ENCODE results near the gene TRMT112. TPM values are rescaled to one million over a fixed set of nuclear protein-coding genes. Genes with fewer than 3 reads are reported as not detected.

Gene TRMT112
- total RNA-seq, 1 donor: 155 TPM

- no peak for DNase-seq (ENCODE audit: low read depth)
- H3K4me3 ChIP-seq (ENCODE audit: low read depth, low read length): peak overlapping the region; percentile 91
- TF ChIP-seq CTCF (IDR thresholded peaks at IDR 0.05; ENCODE audit: insufficient read depth, low read depth, low read length): no peak
These were observed 42.5 kb upstream of the TRMT112 start for GRCh38 chr11:64359712-64360445.

DNA sequence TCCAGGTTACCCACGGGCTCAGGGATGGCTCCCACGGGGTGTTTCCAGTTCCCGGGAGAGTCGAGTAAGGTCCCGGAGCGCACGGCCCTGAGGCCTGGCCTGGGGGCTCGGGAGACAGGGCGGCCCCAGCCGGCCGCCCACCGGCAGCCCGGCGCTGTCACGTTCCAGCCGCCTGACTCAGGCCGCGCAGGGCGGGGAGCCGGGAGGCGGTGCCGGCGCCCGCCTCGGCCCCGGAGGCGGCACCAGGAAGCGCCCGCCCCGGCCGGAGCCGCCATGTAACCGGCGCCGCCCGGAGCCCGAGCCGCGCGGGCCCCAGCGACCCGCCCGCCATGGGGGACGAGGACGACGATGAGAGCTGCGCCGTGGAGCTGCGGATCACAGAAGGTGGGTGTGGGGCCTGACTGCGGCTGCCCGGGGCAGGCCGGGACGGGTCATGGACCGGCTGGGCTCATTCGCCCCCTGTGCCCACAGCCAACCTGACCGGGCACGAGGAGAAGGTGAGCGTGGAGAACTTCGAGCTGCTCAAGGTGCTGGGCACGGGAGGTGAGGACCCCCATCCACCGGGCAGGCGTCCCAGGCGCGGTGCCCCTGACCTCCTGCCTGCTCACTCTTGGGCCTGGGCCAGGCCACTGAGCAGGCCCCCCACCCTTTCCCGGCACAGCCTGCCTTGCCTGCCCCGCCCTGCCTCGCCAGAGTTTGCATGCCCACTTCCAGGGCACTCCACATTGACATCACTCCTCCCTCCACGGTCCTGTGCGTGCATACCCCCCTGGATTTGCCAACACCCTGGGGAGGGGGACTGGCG lies 41.8 kb upstream of the TRMT112 start, which contains the start of gene RPS6KA4:
Gene RPS6KA4, plus strand, starts transcription at position 256 of the 805 bp plus-strand sequence. Its CDS starts 74 bp downstream, at position 330.
- TF ChIP-seq CTCF (IDR thresholded peaks at IDR 0.05; ENCODE audit: insufficient read depth, low read depth, low read length): no peak
- peak; percentile 58 for DNase-seq (ENCODE audit: low read depth)
- H3K4me3 ChIP-seq (ENCODE audit: low read depth, low read length): peak within 1 kb of the TSS; percentile 91

DNA sequence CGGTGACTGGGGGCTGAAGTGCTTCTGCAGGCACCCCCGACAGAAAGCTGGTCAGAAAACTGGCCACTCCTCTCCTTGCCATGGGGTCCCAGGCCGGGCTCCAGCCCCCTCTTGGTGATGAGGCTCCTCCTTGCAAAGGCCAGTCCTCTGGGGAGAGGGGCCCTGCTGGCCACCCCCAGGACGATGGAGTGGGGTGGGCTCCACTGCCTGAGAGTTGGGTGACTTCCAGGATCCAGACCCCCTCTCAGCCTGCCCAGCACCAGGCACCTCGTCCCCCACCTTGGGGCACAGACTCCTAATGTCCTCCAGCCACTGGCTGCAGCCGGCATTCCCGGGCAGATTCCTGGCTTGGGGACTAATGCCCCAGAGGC lies 41.2 kb upstream of the TRMT112 start:
- no peak for DNase-seq (ENCODE audit: low read depth)
- peak overlapping the region; percentile 91 for H3K4me3 ChIP-seq (ENCODE audit: low read depth, low read length)
- TF ChIP-seq CTCF (IDR thresholded peaks at IDR 0.05; ENCODE audit: insufficient read depth, low read depth, low read length): no peak

GRCh38 chr11:64357904-64358535 lies 40.7 kb upstream of the TRMT112 start:
- peak overlapping the region; percentile 91 for H3K4me3 ChIP-seq (ENCODE audit: low read depth, low read length)
- no peak for TF ChIP-seq CTCF (IDR thresholded peaks at IDR 0.05; ENCODE audit: insufficient read depth, low read depth, low read length)
- DNase-seq (ENCODE audit: low read depth): no peak

GRCh38 chr11:64357446-64357845 lies 40.1 kb upstream of the TRMT112 start:
- H3K4me3 ChIP-seq (ENCODE audit: low read depth, low read length): no peak overlapping the region
- TF ChIP-seq CTCF (IDR thresholded peaks at IDR 0.05; ENCODE audit: insufficient read depth, low read depth, low read length): no peak
- no peak for DNase-seq (ENCODE audit: low read depth)

GRCh38 chr11:64356498-64357411 lies 39.4 kb upstream of the TRMT112 start:
- DNase-seq (ENCODE audit: low read depth): peak; percentile 43
- no peak overlapping the region for H3K4me3 ChIP-seq (ENCODE audit: low read depth, low read length)
- peak; percentile 52 for TF ChIP-seq CTCF (IDR thresholded peaks at IDR 0.05; ENCODE audit: insufficient read depth, low read depth, low read length)

All from fibroblast of villous mesenchyme (primary cell).